GM12892 (cell line): ENCODE results near the gene CAMK1D.

Experiments
- POLR2A ChIP-seq: IDR thresholded peaks from 2 replicates; pipeline ENCODE4 v1.6.1; 2011; ENCODE audit warnings: low read depth, low read length, control low read depth
- POLR2AphosphoS5 ChIP-seq: IDR thresholded peaks from 2 replicates; pipeline ENCODE4 v1.6.1; 2011; ENCODE audit warnings: low read depth, low read length, control low read depth
- TAF1 ChIP-seq: IDR thresholded peaks from 2 replicates; pipeline ENCODE4 v1.6.1; 2011; ENCODE audit warnings: low read depth, mild to moderate bottlenecking, control low read depth, low read length, borderline replicate concordance

DNA sequence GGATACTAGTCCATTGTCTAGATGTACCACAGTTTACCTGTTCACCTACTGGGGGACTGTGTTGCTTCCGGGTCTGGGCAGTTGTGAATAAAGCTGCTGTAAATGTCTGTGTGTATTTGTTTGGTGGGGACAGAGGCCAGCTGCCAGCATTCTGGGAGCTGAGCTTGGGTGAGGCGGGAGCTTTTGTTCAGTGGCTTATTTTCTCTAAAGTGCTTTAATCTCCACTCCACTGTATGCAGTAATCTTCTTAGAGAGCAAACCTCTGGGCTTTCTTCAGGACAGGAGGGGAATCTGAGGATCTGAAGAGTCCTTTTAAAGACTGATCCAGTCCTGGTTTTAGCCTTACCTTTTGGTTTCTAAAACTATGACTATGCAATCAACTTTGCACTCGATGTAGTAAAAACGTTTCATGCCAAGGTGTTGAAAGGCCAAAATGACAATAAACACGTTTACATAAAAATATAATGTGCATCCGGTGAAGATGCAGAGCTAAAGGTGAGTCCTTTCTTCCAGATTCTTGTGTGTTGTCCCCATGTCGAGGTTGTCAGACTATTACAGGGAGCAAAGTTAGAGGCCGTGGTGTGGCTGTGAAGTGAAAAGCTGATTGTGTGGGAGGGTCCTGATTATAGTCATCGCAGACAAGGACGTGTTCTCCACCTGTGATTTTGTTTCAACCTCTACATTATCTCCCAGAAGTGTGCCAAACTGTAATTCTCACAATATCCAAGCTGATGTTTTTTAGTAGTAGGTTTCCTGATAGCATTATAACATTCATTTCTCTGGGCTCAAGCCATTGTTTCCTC, 279.8 kb downstream of the CAMK1D start:
- TF ChIP-seq POLR2A (no peak), TAF1 (no peak), POLR2AphosphoS5 (no peak)
